HG02938 (cell line): ENCODE data around the gene TEX2.

Experiments used
- ATAC-seq: cut with Tn5 transposase; IDR thresholded peaks from one replicate; pipeline ENCODE4 v1.9.1; 2021; ENCODE audit warnings: mild to moderate bottlenecking, moderate library complexity; ENCODE audit not compliant: unreplicated experiment

TEX2 gene

GRCh38 chr17:64120972-64121786, 141.9 kb downstream of the TEX2 start:
- ATAC-seq = peak; percentile 80

DNA sequence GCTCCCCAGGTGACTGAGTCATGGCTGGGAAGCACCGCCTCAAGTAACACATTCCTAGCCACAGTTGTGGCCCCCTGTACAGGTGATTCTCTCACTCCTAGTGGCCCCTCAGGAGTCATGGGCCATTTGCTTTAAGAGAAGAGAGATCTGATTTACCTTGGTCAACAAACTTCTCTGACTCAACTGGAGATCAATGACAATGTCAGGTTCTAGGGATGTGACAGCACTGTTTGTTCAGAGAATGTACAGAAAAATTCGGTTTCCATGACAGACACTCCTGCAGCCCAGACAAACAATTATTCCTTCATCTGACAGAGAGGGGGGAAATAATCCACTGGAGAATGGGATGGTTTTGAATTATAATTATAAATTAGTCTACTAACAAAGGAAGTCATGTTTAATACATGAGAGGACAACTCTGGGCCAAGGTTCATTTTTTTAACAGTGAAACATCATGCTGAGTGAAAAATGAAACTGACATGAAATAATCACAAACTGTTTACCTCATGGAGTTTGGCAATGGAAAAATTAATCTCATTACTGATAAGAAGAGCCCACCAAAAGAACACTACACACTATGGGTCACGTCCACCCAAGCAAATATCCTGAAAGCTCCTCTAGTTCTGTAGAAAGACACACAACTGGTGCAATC, 142.8 kb downstream of the TEX2 start:
- ATAC-seq = no peak

- no peak for ATAC-seq
These were observed 144.8 kb downstream of the TEX2 start for GRCh38 chr17:64117981-64118979.

GRCh38 chr17:64115822-64116534, 147.1 kb downstream of the TEX2 start:
- no peak for ATAC-seq

GRCh38 chr17:64115043-64115698, 147.9 kb downstream of the TEX2 start:
- no peak for ATAC-seq

DNA sequence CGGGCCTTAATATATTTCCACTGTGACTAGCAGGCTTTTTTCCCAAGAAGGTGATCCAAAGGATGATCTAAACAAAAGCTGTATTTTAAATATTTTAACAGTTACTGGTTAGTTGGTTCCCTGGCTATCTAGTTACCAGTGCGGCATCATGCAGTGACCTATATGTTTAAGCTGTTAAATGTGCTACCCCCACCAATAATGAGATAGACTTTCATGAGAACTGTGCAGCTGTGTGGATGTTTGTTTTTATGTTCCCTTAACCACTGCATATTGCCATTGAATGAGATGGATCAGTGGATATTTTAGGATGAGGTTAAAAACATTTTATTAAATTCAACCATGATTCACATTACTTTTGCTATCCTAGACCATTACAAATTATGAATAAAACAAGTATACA, 150.1 kb downstream of the TEX2 start:
- no peak for ATAC-seq

DNA sequence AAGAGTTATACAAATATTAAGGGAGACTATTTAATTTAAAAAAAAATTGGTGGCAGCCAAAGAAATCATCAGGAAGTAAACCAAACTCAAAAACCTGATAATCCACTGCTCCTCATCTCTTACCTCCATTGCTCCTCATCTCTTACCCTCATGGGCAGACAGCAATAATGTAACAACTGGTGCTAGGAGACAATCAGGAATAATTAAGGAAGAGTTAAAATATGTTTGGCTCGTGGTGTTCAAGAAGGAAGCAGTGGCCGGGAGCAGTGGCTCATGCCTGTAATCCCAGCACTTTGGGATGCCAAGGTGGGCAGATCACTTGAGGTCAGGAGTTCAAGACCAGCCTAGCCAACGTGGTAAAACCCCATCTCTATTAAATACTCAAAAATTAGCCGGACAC, 151.2 kb downstream of the TEX2 start:
- ATAC-seq = no peak

DNA sequence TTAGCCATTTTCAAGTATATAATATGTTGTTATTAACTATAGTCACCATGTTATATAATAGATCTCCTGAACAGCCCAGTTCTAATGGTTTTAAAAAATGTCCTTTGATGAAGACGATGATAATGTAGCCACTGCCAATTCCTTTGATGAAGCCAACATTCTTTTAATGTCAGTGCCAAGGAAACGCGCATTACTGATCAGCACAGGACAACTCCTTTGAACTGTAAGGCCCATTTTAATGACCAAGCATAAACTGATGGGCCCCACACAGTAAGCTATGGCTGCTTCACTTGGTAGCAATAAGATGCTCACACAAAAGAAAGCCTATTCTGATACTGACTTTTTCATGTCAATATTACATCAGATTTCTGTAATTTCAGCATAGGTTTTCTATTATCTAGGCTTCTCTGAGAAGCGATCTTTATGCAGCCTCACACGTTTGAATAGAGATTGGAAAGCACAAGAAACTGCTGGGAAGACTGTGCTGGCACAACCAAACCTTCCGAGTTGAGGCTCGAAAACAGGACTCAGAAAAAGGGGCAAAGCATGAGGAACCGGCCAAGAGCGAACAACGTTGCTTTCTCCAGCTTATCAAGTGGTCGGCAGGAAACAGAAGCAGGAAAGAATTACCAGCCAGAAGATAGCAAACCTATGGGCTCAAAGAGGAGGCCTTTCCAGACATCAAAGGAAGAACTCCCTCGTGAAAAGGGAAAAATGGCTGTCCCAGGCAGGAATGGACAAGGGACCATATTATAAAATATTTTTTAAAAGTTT, 152.5 kb downstream of the TEX2 start:
- no peak for ATAC-seq

- no peak for ATAC-seq
These were observed 153.7 kb downstream of the TEX2 start for GRCh38 chr17:64109400-64109799.

- ATAC-seq = no peak
These were observed 155.4 kb downstream of the TEX2 start for GRCh38 chr17:64107500-64108236.

DNA sequence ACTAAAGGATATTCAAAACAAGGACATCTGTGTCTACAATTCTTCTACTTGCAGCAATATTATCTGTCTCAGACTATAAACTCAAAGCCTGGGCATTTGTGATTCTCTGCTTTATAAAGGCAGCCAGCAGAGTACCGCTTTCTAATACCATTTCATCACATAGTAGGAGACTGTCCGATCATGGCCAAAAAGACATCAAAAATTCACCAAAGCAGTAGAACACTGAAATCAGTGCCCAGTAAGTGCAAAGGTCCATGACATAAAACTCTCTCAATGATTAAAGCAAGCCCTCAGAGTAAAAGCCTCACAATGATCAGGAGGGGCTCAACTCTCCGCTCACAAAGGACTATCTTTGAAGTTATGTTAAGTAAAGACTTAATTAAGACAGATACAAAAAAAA, 156.1 kb downstream of the TEX2 start:
- no peak for ATAC-seq

DNA sequence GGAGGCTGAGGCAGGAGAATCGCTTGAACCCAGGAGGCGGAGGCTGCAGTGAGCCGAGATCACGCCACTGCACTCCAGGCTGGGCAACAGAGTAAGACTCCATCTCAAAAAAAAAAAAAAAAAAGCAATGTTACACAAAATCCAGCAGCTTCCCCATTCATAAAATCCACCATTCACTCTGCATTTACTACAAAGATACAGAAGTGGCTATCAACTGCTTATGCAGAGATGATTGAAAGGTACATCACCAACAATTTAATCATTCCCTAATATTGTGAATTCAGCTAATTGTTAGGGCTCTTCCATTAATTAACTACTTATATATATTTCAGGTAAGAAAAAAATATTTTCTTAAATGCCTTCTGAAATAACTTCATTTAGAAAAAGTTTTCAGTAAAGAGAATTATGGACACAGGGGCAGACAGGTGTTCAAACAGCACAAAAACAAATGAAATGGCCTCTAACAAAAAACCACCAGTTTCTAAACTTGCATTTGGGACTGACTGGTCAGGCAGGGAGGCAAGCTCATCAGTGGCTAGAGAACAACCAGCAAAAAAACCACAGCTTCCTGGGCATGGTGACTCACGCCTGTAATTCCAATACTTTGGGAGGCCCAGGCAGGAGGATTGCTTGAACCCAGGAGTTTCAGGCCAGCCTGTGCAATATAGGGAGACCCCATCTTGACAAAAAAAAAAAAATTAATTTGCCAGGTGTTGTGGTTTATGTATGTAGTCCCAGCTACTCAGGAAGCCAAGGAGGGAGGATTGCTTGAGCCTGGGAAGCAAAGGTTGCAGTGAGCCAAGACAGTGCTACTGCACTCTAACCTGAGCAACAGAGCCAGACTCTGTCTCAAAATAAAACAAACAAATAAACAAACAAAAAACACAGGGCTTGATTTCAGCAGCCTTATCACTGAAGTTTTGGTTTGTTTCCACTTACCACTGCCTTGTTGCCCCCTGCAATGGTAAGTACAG, 159.4 kb downstream of the TEX2 start:
- no peak for ATAC-seq

DNA sequence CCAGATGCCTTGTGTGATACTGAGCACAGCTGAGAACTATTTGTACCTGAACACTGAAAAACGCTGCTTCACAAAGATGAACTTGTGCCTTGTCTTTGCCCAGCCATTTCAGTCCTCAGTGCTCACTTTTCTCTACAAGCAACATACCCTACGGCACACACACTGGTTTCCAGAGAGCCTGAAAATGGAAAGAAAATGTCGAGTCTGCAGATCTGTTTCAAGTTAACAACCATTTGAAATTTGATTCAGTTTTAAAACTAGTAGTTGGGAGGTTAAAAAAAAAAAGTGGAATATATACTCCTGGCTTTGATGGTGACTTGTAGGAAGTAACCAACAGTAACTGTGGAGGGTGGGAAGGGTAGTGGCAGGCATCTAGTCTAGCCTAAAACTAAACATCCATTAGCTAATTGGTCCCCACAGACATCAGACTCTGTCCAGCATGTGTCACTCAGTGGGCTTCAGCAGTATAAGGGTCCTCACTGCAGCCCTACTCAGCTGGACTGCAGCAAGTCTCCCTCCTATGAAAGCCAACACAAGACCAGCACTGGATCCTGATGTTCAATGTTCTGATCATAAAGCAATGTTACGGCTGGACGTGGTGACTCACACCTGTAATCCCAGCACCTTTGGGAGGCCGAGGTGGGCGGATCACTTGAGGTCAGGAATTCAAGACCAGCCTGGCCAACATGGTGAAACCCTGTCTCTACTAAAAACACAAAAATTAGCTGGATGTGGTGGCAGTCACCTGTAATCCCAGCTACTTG, 160.3 kb downstream of the TEX2 start:
- ATAC-seq = no peak

DNA sequence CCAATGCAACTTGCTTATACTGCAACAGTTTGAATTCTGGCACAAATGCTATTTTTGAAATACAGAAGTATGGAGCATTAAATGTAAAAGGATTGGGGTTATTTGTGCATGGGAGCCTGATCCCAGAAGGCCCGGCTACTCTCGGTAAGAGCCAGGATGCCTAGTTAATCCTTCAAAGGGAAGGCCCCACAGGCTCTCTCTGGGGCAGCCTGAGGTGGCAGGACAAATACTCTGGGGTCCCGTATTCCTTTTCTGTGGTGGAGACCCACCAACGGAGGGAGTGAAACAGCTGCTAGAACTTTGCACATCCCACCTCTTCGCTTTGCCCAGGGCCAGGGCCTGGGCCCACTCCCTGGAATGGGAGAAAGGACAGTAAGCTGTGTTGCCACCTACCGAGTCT, 163.5 kb downstream of the TEX2 start:
- ATAC-seq = no peak
